HUES48 (cell line): ENCODE data around the gene CYFIP1.
"Not testable (repeated sequence)": the region's sequence is repeated elsewhere in the genome, so short reads cannot be mapped to it uniquely, and the experiment has no call there.

ENCODE experiments used
- H3K27ac ChIP-seq: one replicate; pipeline ENCODE4 v1.7.0; 2013; ENCODE audit warnings: low read depth, low read length, inconsistent platforms
- H3K27me3 ChIP-seq: 2 replicates; pipeline ENCODE4 v1.6.1; 2013; ENCODE audit warnings: mild to moderate bottlenecking, low read length; ENCODE audit not compliant: control insufficient read depth, insufficient read depth
- H3K36me3 ChIP-seq: 2 replicates; pipeline ENCODE4 v1.6.1; 2013; ENCODE audit warnings: low read length; ENCODE audit not compliant: control insufficient read depth, insufficient read depth
- H3K4me1 ChIP-seq: 2 replicates; pipeline ENCODE4 v1.6.1; 2013; ENCODE audit warnings: mild to moderate bottlenecking, low read length; ENCODE audit not compliant: control insufficient read depth, insufficient read depth
- H3K4me3 ChIP-seq: 2 replicates; pipeline ENCODE4 v1.5.1; 2013; ENCODE audit warnings: mild to moderate bottlenecking, low read depth, low read length
- H3K9ac ChIP-seq: 2 replicates; pipeline ENCODE4 v1.6.1; 2013; ENCODE audit warnings: mild to moderate bottlenecking, low read depth, low read length, moderate library complexity
- H3K9me3 ChIP-seq: 2 replicates; pipeline ENCODE4 v1.6.1; 2013; ENCODE audit warnings: low read length; ENCODE audit not compliant: control insufficient read depth, insufficient read depth

CYFIP1 gene

DNA sequence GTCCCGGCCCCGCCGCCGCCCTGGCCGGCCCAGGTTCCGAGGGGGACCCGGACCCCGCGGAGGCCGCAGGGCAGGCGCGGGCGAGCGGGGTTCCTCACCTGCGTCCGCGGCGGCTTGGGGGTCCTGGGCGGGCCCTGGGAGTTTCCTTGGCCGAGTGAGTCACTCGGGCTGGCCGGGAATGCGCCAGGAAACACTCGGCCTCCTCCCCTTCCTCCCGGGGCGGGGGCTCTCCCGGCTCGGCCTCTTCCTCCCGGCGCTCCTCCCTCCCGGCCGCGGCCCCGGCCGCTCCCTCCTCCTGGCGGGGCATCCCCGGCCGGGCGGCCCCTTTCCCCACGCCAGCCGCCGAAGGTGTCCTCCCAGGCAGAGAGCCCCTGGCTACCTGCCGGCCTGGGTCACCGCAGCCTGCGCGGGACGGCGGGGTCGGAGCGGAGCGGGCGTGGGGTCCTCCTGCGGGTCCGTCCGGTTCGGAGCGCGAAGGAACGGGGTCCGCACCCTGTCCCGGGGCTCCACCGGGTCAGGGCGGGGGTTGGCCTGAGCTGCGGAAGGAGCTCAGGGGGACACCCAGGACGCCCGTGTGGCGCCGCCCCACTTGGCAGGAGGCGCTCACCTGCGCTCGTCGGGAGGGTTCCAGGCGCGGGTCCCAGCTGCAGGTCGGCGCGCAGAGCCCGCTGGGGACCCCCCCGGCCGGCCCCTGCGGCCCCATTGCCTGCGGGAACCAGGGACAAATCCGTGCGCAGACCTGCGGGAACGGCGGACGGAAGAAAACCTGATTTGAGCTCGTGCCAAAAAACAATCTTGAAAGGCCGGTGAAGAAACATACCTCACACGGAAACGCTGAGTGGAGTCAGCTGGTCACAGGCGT, at the start of gene CYFIP1:
CYFIP1 (minus strand) TSS at position 180 of the 862 bp plus-strand sequence. CDS start 33,083 bp downstream, outside the sequence.
- Histone ChIP-seq H3K4me1 (peaks cover 12% of the 10 kb centered on the region; the same call in 1 of the 2 replicates), H3K9ac (peak within 1 kb of the TSS; percentile 73), H3K4me3 (peak within 1 kb of the TSS; percentile 88), H3K27ac (peak within 1 kb of the TSS; percentile 50), H3K27me3 (peaks cover 31% of the 10 kb centered on the region), H3K36me3 (no peaks in the 10 kb centered on the region), H3K9me3 (no peaks in the 10 kb centered on the region)

DNA sequence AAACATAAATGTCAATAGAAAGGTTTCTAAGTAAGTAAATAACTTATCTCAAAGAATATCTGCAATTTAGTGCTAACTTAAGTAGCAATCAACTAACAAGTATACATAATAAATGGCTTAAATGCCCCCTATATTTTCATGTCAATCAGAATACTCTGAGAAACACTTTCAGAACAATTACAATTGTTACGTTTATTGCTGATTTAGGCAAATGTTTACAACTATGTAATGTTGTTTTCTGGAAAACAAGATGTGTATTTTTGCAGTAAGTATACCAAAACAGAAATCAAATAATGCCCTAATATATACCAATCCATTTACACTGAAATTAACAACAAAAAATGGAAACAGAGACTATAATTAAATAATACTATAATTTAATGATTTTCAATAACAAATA, 46.0 kb upstream of the CYFIP1 start:
- Histone ChIP-seq H3K9ac (no peak overlapping the region), H3K27ac (no peak overlapping the region), H3K9me3 (no peaks in the 10 kb centered on the region), H3K36me3 (peaks cover 96% of the 10 kb centered on the region), H3K4me1 (no peaks in the 10 kb centered on the region), H3K4me3 (no peak overlapping the region), H3K27me3 (no peaks in the 10 kb centered on the region)

- Histone ChIP-seq H3K4me3 (no peak overlapping the region), H3K4me1 (no peaks in the 10 kb centered on the region), H3K36me3 (peaks cover 94% of the 10 kb centered on the region)
These were observed 42.0 kb upstream of the CYFIP1 start for GRCh38 chr15:23022156-23022555.

DNA sequence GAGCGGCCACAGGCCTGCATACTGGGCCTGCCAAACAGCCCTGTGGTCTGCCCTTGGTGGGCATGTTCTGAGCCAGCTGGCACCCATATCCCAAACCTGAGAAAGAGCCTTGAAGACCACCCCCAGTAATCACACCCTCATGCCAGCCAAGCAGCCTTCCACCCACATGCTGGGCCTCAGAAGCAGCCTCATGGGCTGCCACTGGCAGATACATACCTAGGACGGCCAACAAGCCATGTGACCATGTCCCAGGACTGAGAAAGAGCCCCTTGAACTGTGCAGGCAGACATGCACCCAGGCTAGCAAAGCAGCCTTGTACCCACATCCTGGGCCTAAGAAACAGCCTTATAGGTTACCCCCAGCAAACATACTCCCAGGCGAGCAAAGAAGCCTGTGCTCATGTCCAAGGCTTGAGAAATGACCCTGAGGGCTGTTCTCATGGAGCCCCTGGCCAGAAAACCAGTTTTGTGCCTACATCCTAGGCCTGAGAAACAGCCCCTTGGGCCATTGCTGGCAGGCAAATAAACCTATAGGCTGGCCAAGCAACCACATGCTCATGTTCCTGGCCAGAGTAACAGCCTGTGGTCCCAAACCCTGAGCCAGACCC, 34.3 kb upstream of the CYFIP1 start:
- Histone ChIP-seq H3K9me3 (no peaks in the 10 kb centered on the region), H3K27me3 (no peaks in the 10 kb centered on the region), H3K4me1 (no peaks in the 10 kb centered on the region), H3K4me3 (no peak overlapping the region), H3K27ac (no peak overlapping the region), H3K36me3 (peaks cover 89% of the 10 kb centered on the region), H3K9ac (no peak overlapping the region)

More at GRCh38 chr15:23022156-23022555, 42.0 kb upstream of the CYFIP1 start:
- no peak overlapping the region for H3K27ac ChIP-seq
- no peaks in the 10 kb centered on the region for H3K9me3 ChIP-seq
- H3K9ac ChIP-seq, result no peak overlapping the region
- no peaks in the 10 kb centered on the region for H3K27me3 ChIP-seq

DNA sequence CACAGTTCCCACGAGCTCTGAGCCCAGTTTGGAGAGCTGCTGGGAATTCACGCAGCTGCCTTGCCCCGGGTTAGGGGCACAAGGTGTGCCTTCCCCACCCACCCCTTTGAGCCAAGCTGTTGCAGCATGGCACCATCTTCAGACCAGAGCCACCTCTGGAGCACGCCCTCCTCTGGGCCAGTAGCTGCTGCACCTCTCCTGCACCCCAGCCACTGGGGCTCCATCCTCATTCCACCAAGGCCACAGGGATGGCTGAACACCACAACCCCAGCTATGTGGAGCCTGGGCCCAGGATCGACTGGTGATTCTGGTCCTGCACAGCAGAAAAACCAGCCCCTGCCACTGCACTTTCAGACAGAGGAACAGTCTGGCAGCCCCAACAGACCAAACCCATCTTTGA, 33.5 kb upstream of the CYFIP1 start:
- Histone ChIP-seq H3K9me3 (no peaks in the 10 kb centered on the region), H3K4me3 (no peak overlapping the region), H3K27me3 (no peaks in the 10 kb centered on the region), H3K4me1 (no peaks in the 10 kb centered on the region), H3K9ac (no peak overlapping the region), H3K36me3 (peaks cover 89% of the 10 kb centered on the region), H3K27ac (no peak overlapping the region)

DNA sequence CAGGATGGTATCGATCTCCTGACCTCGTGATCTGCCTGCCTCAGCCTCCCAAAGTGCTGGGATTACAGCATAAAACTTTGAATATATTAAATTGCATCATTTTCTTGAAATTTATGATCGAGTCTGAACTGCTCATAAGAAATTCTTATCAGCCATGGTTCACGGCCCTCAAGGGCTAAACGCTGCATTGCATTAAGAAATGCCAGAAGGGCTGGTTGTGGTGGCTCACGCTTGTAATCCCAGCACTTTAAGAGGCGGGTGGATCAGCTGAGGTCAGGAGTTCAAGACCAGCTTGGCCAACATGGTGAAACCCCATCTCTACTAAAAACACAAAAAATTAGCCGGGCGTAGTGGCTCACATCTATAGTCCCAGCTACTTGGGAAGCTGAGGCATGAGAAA, 32.4 kb upstream of the CYFIP1 start:
- not testable (repeated sequence) for H3K4me1 ChIP-seq, H3K4me3 ChIP-seq, H3K27me3 ChIP-seq, H3K9ac ChIP-seq, H3K9me3 ChIP-seq, H3K27ac ChIP-seq
- peaks cover 88% of the 10 kb centered on the region for H3K36me3 ChIP-seq

DNA sequence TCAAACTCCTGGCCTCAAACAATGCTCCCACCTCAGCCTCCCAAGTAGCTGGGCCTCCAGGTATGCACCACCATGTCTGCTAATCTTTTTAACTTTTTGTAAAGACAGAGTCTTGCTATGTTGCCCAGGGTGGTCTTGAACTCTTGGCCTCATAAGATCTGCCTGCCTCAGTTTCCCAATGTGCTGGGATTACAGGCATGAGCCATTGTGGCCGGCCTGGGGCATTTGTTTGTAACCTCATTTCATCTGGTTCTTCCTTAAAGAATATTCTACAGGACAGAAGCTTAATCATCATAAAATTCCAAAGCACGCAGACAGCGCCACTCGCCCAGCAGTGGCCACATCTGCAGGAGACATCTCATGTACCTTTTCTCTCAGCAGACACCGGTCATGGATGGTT, 23.6 kb upstream of the CYFIP1 start:
- Histone ChIP-seq H3K36me3 (peaks cover 88% of the 10 kb centered on the region), H3K9ac (no peak overlapping the region), H3K4me1 (no peaks in the 10 kb centered on the region), H3K27ac (no peak overlapping the region), H3K9me3 (no peaks in the 10 kb centered on the region), H3K4me3 (no peak overlapping the region), H3K27me3 (no peaks in the 10 kb centered on the region)

GRCh38 chr15:23002920-23003319, 22.8 kb upstream of the CYFIP1 start:
- Histone ChIP-seq H3K4me3 (no peak overlapping the region), H3K9ac (no peak overlapping the region), H3K36me3 (peaks cover 80% of the 10 kb centered on the region), H3K4me1 (no peaks in the 10 kb centered on the region), H3K27ac (no peak overlapping the region), H3K27me3 (no peaks in the 10 kb centered on the region), H3K9me3 (no peaks in the 10 kb centered on the region)

- H3K27ac ChIP-seq, result no peak overlapping the region
- H3K4me1 ChIP-seq, result no peaks in the 10 kb centered on the region
- no peak overlapping the region for H3K9ac ChIP-seq
- no peaks in the 10 kb centered on the region for H3K27me3 ChIP-seq
- no peaks in the 10 kb centered on the region for H3K9me3 ChIP-seq
- peaks cover 28% of the 10 kb centered on the region for H3K36me3 ChIP-seq
- H3K4me3 ChIP-seq, result no peak overlapping the region
These were observed 15.6 kb upstream of the CYFIP1 start for GRCh38 chr15:22995795-22996194.

- H3K36me3 ChIP-seq, result peaks cover 8% of the 10 kb centered on the region; the same call in 1 of the 2 replicates
- H3K4me3 ChIP-seq, result no peak overlapping the region
- no peaks in the 10 kb centered on the region for H3K27me3 ChIP-seq
- H3K4me1 ChIP-seq, result no peaks in the 10 kb centered on the region
- H3K9ac ChIP-seq, result no peak overlapping the region
- H3K27ac ChIP-seq, result no peak overlapping the region
- no peaks in the 10 kb centered on the region for H3K9me3 ChIP-seq
These were observed 11.8 kb upstream of the CYFIP1 start for GRCh38 chr15:22992024-22992326.
